ENCODE data around the gene KCNQ1OT1.

KCNQ1OT1 gene

DNA sequence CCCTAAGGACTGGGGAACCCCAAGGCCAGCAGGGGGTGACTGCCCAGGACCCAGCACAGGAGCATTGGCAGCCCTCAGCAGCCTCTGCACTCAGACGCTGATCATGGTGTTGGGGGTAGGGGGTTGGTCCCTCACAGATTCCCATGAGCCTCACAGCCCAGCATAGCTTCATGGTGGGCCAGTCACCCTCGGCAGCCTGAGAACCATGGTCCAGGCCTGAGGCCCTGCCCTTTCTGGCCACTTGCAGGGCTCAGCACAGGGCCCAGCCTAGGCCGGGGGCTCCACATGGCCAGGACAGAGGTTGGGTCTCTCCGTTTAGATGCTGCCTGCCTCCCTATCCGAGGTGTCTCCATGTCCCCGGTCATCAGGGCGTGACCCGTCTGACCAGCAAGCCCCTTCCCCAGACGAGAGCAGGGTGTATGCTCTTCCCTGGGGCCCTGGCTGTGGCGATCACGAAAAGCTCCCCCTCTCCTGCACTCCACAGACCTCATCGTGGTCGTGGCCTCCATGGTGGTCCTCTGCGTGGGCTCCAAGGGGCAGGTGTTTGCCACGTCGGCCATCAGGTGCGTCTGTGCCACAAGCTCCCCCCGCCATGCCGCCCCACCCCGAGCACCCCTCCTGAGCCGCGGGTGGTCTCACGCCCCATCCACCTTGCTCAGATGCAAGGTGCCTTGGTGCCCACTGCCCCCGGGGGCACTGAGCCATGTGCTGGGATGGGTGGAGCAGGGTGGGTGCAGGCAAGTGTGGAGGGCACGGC, 128.8 kb downstream of the KCNQ1OT1 start:
- Histone ChIP-seq H3K4me2 (ENCODE audit: low read length) (no peak overlapping the region), H3K36me3 (replicated peaks; ENCODE audit: low read depth, low read length) (no peaks in the 10 kb centered on the region), H3K79me2 (ENCODE audit: low read length) (no peaks in the 10 kb centered on the region), H3K27ac (ENCODE audit: low read length) (no peak overlapping the region), H3K9me3 (ENCODE audit: insufficient read depth, low read length) (no peaks in the 10 kb centered on the region), H3K4me1 (ENCODE audit: low read length) (no peaks in the 10 kb centered on the region), H4K20me1 (ENCODE audit: insufficient read depth, low read length) (no peaks in the 10 kb centered on the region), H3K27me3 (ENCODE audit: low read depth, low read length) (no peaks in the 10 kb centered on the region), H3K4me3 (ENCODE audit: low read length) (no peak overlapping the region), H2AFZ (ENCODE audit: low read depth, low read length) (no peak overlapping the region), H3K9ac (ENCODE audit: low read length) (no peak overlapping the region)
- TF ChIP-seq EZH2phosphoT487 (IDR thresholded peaks at IDR 0.05; ENCODE audit: low read depth) = no peak
- TF ChIP-seq, protein P1, sequence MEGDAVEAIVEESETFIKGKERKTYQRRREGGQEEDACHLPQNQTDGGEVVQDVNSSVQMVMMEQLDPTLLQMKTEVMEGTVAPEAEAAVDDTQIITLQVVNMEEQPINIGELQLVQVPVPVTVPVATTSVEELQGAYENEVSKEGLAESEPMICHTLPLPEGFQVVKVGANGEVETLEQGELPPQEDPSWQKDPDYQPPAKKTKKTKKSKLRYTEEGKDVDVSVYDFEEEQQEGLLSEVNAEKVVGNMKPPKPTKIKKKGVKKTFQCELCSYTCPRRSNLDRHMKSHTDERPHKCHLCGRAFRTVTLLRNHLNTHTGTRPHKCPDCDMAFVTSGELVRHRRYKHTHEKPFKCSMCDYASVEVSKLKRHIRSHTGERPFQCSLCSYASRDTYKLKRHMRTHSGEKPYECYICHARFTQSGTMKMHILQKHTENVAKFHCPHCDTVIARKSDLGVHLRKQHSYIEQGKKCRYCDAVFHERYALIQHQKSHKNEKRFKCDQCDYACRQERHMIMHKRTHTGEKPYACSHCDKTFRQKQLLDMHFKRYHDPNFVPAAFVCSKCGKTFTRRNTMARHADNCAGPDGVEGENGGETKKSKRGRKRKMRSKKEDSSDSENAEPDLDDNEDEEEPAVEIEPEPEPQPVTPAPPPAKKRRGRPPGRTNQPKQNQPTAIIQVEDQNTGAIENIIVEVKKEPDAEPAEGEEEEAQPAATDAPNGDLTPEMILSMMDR (IDR thresholded peaks at IDR 0.05; ENCODE audit: low read depth, low read length) = no peak

DNA sequence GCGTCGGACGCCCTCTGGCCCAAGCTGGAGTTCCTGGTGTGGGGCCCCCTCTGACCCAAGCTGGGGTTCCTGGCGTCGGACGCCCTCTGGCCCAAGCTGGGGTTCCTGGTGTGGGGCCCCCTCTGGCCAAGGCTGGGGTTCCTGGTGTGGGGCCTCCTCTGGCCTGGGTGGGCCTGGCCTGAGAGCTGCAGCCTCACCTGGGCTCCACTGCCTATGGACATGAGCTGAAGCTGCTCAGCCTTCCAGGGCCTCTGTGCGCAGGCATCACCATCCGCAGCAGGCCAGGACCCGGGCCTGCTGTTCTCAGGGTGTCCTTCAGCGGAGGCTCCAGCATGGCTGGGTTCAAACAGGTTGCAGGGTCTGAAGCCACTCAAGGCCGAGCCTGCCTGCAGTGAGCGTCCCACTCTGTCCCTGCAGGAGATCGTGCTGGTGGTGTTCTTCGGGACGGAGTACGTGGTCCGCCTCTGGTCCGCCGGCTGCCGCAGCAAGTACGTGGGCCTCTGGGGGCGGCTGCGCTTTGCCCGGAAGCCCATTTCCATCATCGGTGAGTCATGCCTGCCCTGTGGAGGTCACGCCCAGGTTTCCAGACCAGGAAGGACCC, 129.5 kb downstream of the KCNQ1OT1 start:
- TF ChIP-seq, protein P1 (IDR thresholded peaks at IDR 0.05; ENCODE audit: low read depth, low read length) = no peak
- TF ChIP-seq EZH2phosphoT487 (IDR thresholded peaks at IDR 0.05; ENCODE audit: low read depth) = no peak
- Histone ChIP-seq H3K9ac (ENCODE audit: low read length) (no peak overlapping the region), H3K4me2 (ENCODE audit: low read length) (no peak overlapping the region), H2AFZ (ENCODE audit: low read depth, low read length) (no peak overlapping the region), H3K4me1 (ENCODE audit: low read length) (no peaks in the 10 kb centered on the region), H3K36me3 (replicated peaks; ENCODE audit: low read depth, low read length) (no peaks in the 10 kb centered on the region), H3K79me2 (ENCODE audit: low read length) (no peaks in the 10 kb centered on the region), H3K4me3 (ENCODE audit: low read length) (no peak overlapping the region), H3K9me3 (ENCODE audit: insufficient read depth, low read length) (no peaks in the 10 kb centered on the region), H3K27me3 (ENCODE audit: low read depth, low read length) (no peaks in the 10 kb centered on the region), H3K27ac (ENCODE audit: low read length) (no peak overlapping the region), H4K20me1 (ENCODE audit: insufficient read depth, low read length) (no peaks in the 10 kb centered on the region)

DNA sequence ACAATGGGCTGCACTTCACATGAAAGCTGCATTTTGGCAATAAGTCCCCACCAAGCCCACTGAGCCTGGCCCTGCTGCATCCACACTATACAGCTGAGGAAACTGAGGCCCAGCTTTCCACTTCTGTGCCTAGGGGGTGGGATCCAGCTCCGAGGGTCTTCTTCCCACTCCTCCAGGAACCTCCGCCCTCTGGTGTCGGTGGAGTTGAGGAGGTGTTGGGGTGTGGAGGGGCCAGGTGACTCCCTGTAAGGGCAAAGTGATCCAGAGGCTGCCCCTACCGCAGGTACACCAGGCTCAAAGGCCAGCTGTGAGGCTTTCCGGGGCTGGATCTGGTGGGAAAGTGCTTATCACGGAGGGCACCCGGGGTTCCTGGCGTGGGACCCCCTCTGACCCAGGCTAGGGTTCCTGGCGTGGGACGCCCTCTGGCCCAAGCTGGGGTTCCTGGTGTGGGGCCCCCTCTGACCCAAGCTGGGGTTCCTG, 130.0 kb downstream of the KCNQ1OT1 start:
- Histone ChIP-seq H3K9ac (ENCODE audit: low read length) (no peak overlapping the region), H3K4me1 (ENCODE audit: low read length) (no peaks in the 10 kb centered on the region)

DNA sequence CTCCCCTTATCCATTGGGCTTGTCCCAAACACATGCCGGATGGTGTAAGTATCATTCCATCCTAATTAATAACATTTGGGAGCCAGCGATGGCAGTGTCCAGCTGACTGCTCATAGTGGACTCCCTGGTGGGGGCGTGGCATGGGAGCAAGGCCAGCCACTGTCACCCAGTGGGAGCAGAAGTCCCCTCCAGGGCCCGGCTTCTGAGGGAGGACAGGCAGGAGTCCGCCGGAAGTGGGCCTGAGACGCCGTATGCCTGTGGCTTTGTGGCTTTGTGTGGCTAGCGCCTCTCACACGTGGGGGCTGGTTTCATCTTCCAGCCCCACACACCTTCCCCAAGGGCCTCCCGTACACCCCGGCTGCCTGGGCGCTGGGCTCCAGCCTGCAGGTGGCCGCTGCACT, 130.5 kb downstream of the KCNQ1OT1 start:
- Histone ChIP-seq H4K20me1 (ENCODE audit: insufficient read depth, low read length) (no peaks in the 10 kb centered on the region), H3K27me3 (ENCODE audit: low read depth, low read length) (no peaks in the 10 kb centered on the region), H3K4me2 (ENCODE audit: low read length) (no peak overlapping the region), H2AFZ (ENCODE audit: low read depth, low read length) (no peak overlapping the region), H3K36me3 (replicated peaks; ENCODE audit: low read depth, low read length) (no peaks in the 10 kb centered on the region), H3K79me2 (ENCODE audit: low read length) (no peaks in the 10 kb centered on the region), H3K9me3 (ENCODE audit: insufficient read depth, low read length) (no peaks in the 10 kb centered on the region), H3K27ac (ENCODE audit: low read length) (no peak overlapping the region), H3K9ac (ENCODE audit: low read length) (no peak overlapping the region), H3K4me3 (ENCODE audit: low read length) (no peak overlapping the region), H3K4me1 (ENCODE audit: low read length) (no peaks in the 10 kb centered on the region)
- no peak for TF ChIP-seq EZH2phosphoT487 (IDR thresholded peaks at IDR 0.05; ENCODE audit: low read depth)
- TF ChIP-seq, protein P1 (IDR thresholded peaks at IDR 0.05; ENCODE audit: low read depth, low read length) = no peak

More for the DNA sequence above, 130.0 kb downstream of the KCNQ1OT1 start:
- no peak overlapping the region for H3K4me2 ChIP-seq (ENCODE audit: low read length)
- H3K27ac ChIP-seq (ENCODE audit: low read length) = no peak overlapping the region
- no peak overlapping the region for H2AFZ ChIP-seq (ENCODE audit: low read depth, low read length)
- no peaks in the 10 kb centered on the region for H4K20me1 ChIP-seq (ENCODE audit: insufficient read depth, low read length)
- no peaks in the 10 kb centered on the region for H3K9me3 ChIP-seq (ENCODE audit: insufficient read depth, low read length)
- TF ChIP-seq, protein P1 (IDR thresholded peaks at IDR 0.05; ENCODE audit: low read depth, low read length) = no peak
- no peak for TF ChIP-seq EZH2phosphoT487 (IDR thresholded peaks at IDR 0.05; ENCODE audit: low read depth)
- no peaks in the 10 kb centered on the region for H3K27me3 ChIP-seq (ENCODE audit: low read depth, low read length)
- no peaks in the 10 kb centered on the region for H3K79me2 ChIP-seq (ENCODE audit: low read length)
- no peaks in the 10 kb centered on the region for H3K36me3 ChIP-seq (replicated peaks; ENCODE audit: low read depth, low read length)
- no peak overlapping the region for H3K4me3 ChIP-seq (ENCODE audit: low read length)

Measured in OCI-LY3 (cell line).